H9 (cell line): ENCODE data around the gene HK2. TPM values are rescaled to one million over a fixed set of nuclear protein-coding genes. Genes with fewer than 3 reads are reported as not detected.

Source experiments
- DNase-seq: peaks from one replicate; pipeline ENCODE4 v3.0.0-alpha.2; 2017
- H2AFZ ChIP-seq: one replicate; pipeline ENCODE4 v1.6.1; 2013; ENCODE audit warnings: mild to moderate bottlenecking, low read length, control low read depth, moderate library complexity
- H2AK5ac ChIP-seq: 2 replicates; pipeline ENCODE4 v1.6.1; 2013; ENCODE audit warnings: low read length, control low read depth, mixed read lengths; ENCODE audit not compliant: insufficient read length
- H2BK120ac ChIP-seq: one replicate; pipeline ENCODE4 v1.6.1; 2013; ENCODE audit warnings: low read depth, mild to moderate bottlenecking, low read length, control low read depth, inconsistent platforms; ENCODE audit not compliant: poor library complexity, severe bottlenecking
- H2BK12ac ChIP-seq: 2 replicates; pipeline ENCODE4 v1.6.1; 2013; ENCODE audit warnings: low read length, control low read depth, mixed read lengths, low read depth; ENCODE audit not compliant: insufficient read length
- H2BK15ac ChIP-seq: 2 replicates; pipeline ENCODE4 v1.6.1; 2013; ENCODE audit warnings: low read depth, low read length, control low read depth
- H2BK20ac ChIP-seq: one replicate; pipeline ENCODE4 v1.6.1; 2013; ENCODE audit warnings: low read depth, mild to moderate bottlenecking, low read length, control low read depth, inconsistent platforms; ENCODE audit not compliant: poor library complexity, severe bottlenecking
- H2BK5ac ChIP-seq: 2 replicates; pipeline ENCODE4 v1.6.1; 2013; ENCODE audit warnings: low read length, control low read depth, mixed read lengths; ENCODE audit not compliant: insufficient read length
- H3K14ac ChIP-seq: 2 replicates; pipeline ENCODE4 v1.6.1; 2013; ENCODE audit warnings: low read length, control low read depth; ENCODE audit not compliant: insufficient read depth
- H3K18ac ChIP-seq: 2 replicates; pipeline ENCODE4 v1.6.1; 2013; ENCODE audit warnings: low read depth, mild to moderate bottlenecking, mixed read lengths, low read length, control low read depth; ENCODE audit not compliant: insufficient read length
- H3K23ac ChIP-seq: 2 replicates; pipeline ENCODE4 v1.6.1; 2013; ENCODE audit warnings: low read length, control low read depth, mixed read lengths, low read depth; ENCODE audit not compliant: insufficient read length
- H3K23me2 ChIP-seq: 2 replicates; pipeline ENCODE4 v1.6.1; 2013; ENCODE audit warnings: low read depth, mild to moderate bottlenecking, mixed read lengths, low read length, control low read depth; ENCODE audit not compliant: insufficient read length, poor library complexity, severe bottlenecking
- H3K27ac ChIP-seq: 2 replicates; pipeline ENCODE4 v1.5.1; 2013; ENCODE audit warnings: low read length, control low read depth, mixed read lengths, low read depth; ENCODE audit not compliant: insufficient read length
- H3K27me3 ChIP-seq: 2 replicates; pipeline ENCODE4 v1.6.1; 2013; ENCODE audit warnings: low read length, control low read depth, inconsistent platforms; ENCODE audit not compliant: insufficient read depth
- H3K4ac ChIP-seq: 2 replicates; pipeline ENCODE4 v1.6.1; 2013; ENCODE audit warnings: low read depth, mild to moderate bottlenecking, control low read depth, inconsistent platforms, low read length, moderate library complexity
- H3K4me1 ChIP-seq: 2 replicates; pipeline ENCODE4 v1.6.1; 2013; ENCODE audit warnings: low read length, control low read depth, inconsistent platforms; ENCODE audit not compliant: insufficient read depth
- H3K4me2 ChIP-seq: 2 replicates; pipeline ENCODE4 v1.6.1; 2013; ENCODE audit warnings: low read length, control low read depth, mixed read lengths; ENCODE audit not compliant: insufficient read length, insufficient read depth
- H3K56ac ChIP-seq: 2 replicates; pipeline ENCODE4 v1.6.1; 2013; ENCODE audit warnings: low read depth, mild to moderate bottlenecking, mixed read lengths, low read length, control low read depth; ENCODE audit not compliant: insufficient read length
- H3K79me1 ChIP-seq: 2 replicates; pipeline ENCODE4 v1.6.1; 2013; ENCODE audit warnings: low read depth, mild to moderate bottlenecking, moderate library complexity, low read length, control low read depth, inconsistent platforms; ENCODE audit not compliant: insufficient read depth, poor library complexity, severe bottlenecking
- H3K79me2 ChIP-seq: 2 replicates; pipeline ENCODE4 v1.6.1; 2013; ENCODE audit warnings: low read length, control low read depth, inconsistent platforms; ENCODE audit not compliant: insufficient read depth
- H3K9ac ChIP-seq: 2 replicates; pipeline ENCODE4 v1.6.1; 2013; ENCODE audit warnings: low read length, control low read depth, mixed read lengths; ENCODE audit not compliant: insufficient read length; ENCODE audit errors: extremely low read depth
- H3K9me3 ChIP-seq: one replicate; pipeline ENCODE4 v1.6.1; 2013; ENCODE audit warnings: low read depth, low read length, inconsistent platforms; ENCODE audit not compliant: control insufficient read depth
- H3T11ph ChIP-seq: one replicate; pipeline ENCODE4 v1.6.1; 2013; ENCODE audit warnings: mild to moderate bottlenecking, low read length, control low read depth, inconsistent platforms
- H4K20me1 ChIP-seq: one replicate; pipeline ENCODE4 v1.6.1; 2013; ENCODE audit not compliant: control insufficient read depth, insufficient read length, insufficient read depth
- H4K5ac ChIP-seq: 2 replicates; pipeline ENCODE4 v1.6.1; 2013; ENCODE audit warnings: low read depth, mild to moderate bottlenecking, mixed read lengths, low read length, control low read depth; ENCODE audit not compliant: insufficient read length
- H4K8ac ChIP-seq: replicated peaks from 2 replicates; pipeline ENCODE4 v1.6.1; 2013; ENCODE audit warnings: low read length, control low read depth, mixed read lengths, low read depth; ENCODE audit not compliant: insufficient read length
- H4K91ac ChIP-seq: 2 replicates; pipeline ENCODE4 v1.6.1; 2013; ENCODE audit warnings: low read depth, mild to moderate bottlenecking, moderate library complexity, mixed read lengths, low read length, control low read depth; ENCODE audit not compliant: insufficient read length
- H3K27ac Mint-ChIP-seq, 3 experiments: 2 replicates in 2 of 3; 3 replicates in 1 of 3; pipeline ENCODE4 v1.8.0; 2020 to 2021; ENCODE audit warnings: mixed read lengths in 3 of 3, mild to moderate bottlenecking in 1 of 3, moderate library complexity in 1 of 3
- H3K27me3 Mint-ChIP-seq: 2 replicates; pipeline ENCODE4 v1.8.0; 2021; ENCODE audit warnings: low read depth, mild to moderate bottlenecking, moderate library complexity, mixed read lengths
- H3K36me3 Mint-ChIP-seq, 3 experiments: 2 replicates in 2 of 3; 3 replicates in 1 of 3; pipeline ENCODE4 v1.8.0; 2020 to 2021; ENCODE audit warnings: low read depth in 3 of 3, mixed read lengths in 3 of 3; ENCODE audit not compliant: insufficient read depth in 1 of 3
- H3K4me1 Mint-ChIP-seq, 2 experiments: 2 replicates each; pipeline ENCODE4 v1.8.0; 2020; ENCODE audit warnings: mixed read lengths in 2 of 2
- H3K4me3 Mint-ChIP-seq, 2 experiments: 2 replicates in 1 of 2; 3 replicates in 1 of 2; pipeline ENCODE4 v1.8.0; 2020 to 2021; ENCODE audit warnings: mild to moderate bottlenecking in 2 of 2, mixed read lengths in 2 of 2, moderate library complexity in 1 of 2
- H3K9me3 Mint-ChIP-seq, 2 experiments: 2 replicates in 1 of 2; 3 replicates in 1 of 2; pipeline ENCODE4 v1.8.0; 2020; ENCODE audit warnings: mild to moderate bottlenecking in 2 of 2, mixed read lengths in 2 of 2, moderate library complexity in 1 of 2
- CTCF ChIP-seq: fragments of 200-600 bp; sonication (generic); conservative IDR thresholded peaks from 3 replicates; pipeline ENCODE4 v1.8.0; 2021; ENCODE audit warnings: antibody characterized with exemption, mild to moderate bottlenecking
- WGBS: extraction: QIAGEN DNeasy Blood & Tissue Kit; methylation state at CpG from one replicate; pipeline ENCODE4 v1.1.7; 2013; ENCODE audit warnings: missing lambda C conversion rate, low lambda C conversion rate, mixed read lengths; ENCODE audit not compliant: insufficient read length; ENCODE audit errors: extremely low coverage; 5-methylcytosine and 5-hydroxymethylcytosine counted together
- total RNA-seq: library from RNA; stranded (reverse); gene quantifications from 2 replicates; pipeline ENCODE4 v1.2.1, GENCODE V29; 2021

HK2 gene
- total RNA-seq, 1 experiment from 2014 or later, result 54.3 TPM

- H3K4me1 Mint-ChIP-seq, result no peaks in the 10 kb centered on the region; a peak in 1 of 4 replicates
- Histone ChIP-seq H2BK5ac (no peak overlapping the region), H3K4me1 (no peaks in the 10 kb centered on the region), H2BK20ac (no peak overlapping the region), H3K23ac (no peak overlapping the region), H3K27me3 (no peaks in the 10 kb centered on the region), H2AFZ (no peak overlapping the region), H3K9ac (no peak overlapping the region), H3K56ac (no peak overlapping the region), H3K4me2 (no peak overlapping the region), H3K79me2 (no peaks in the 10 kb centered on the region), H2BK12ac (no peak overlapping the region), H3K9me3 (no peaks in the 10 kb centered on the region), H3K18ac (no peak overlapping the region), H4K91ac (no peak overlapping the region), H3K27ac (no peak overlapping the region), H4K8ac (no peak overlapping the region), H2BK15ac (no peak overlapping the region), H2BK120ac (no peak overlapping the region), H3K14ac (no peak overlapping the region), H4K5ac (no peak overlapping the region), H3K23me2 (no peaks in the 10 kb centered on the region), H3T11ph (no peak overlapping the region), H4K20me1 (no peaks in the 10 kb centered on the region), H2AK5ac (no peak overlapping the region), H3K4ac (no peak overlapping the region), H3K79me1 (no peaks in the 10 kb centered on the region)
- H3K27me3 Mint-ChIP-seq, result peaks cover 3% of the 10 kb centered on the region; the same call in 1 of the 2 replicates
- no peaks in the 10 kb centered on the region for H3K36me3 Mint-ChIP-seq
- no peak for TF ChIP-seq CTCF
- H3K27ac Mint-ChIP-seq, result no peak overlapping the region
- no peak overlapping the region for H3K4me3 Mint-ChIP-seq
- WGBS, result no CpG with 5 or more reads among the region's 4 CpGs
- DNase-seq, result no peak
- no peaks in the 10 kb centered on the region for H3K9me3 Mint-ChIP-seq
These were observed 102.1 kb downstream of the HK2 start for GRCh38 chr2:74935975-74936391.
